Osteocyte (in vitro differentiated cells): ENCODE results near the gene GHDC. TPM values are rescaled to one million over a fixed set of nuclear protein-coding genes. Genes with fewer than 3 reads are reported as not detected.

ENCODE experiments used
- DNase-seq: peaks from one replicate; pipeline ENCODE4 v3.0.0; 2021; ENCODE audit warnings: mixed read lengths; ENCODE audit not compliant: unreplicated experiment; ENCODE audit errors: extremely low spot score
- H3K27ac Mint-ChIP-seq: one replicate; pipeline ENCODE4 v1.8.0; 2021; ENCODE audit warnings: mild to moderate bottlenecking, mixed read lengths; ENCODE audit not compliant: unreplicated experiment
- H3K27me3 Mint-ChIP-seq: one replicate; pipeline ENCODE4 v1.8.0; 2021; ENCODE audit warnings: mixed read lengths; ENCODE audit not compliant: unreplicated experiment
- H3K36me3 Mint-ChIP-seq: one replicate; pipeline ENCODE4 v1.8.0; 2021; ENCODE audit warnings: mixed read lengths; ENCODE audit not compliant: unreplicated experiment
- H3K4me1 Mint-ChIP-seq: one replicate; pipeline ENCODE4 v1.8.0; 2021; ENCODE audit warnings: mixed read lengths; ENCODE audit not compliant: unreplicated experiment
- H3K4me3 Mint-ChIP-seq: one replicate; pipeline ENCODE4 v1.8.0; 2021; ENCODE audit warnings: mild to moderate bottlenecking, moderate library complexity, mixed read lengths; ENCODE audit not compliant: unreplicated experiment
- H3K9me3 Mint-ChIP-seq: one replicate; pipeline ENCODE4 v1.8.0; 2021; ENCODE audit warnings: mixed read lengths; ENCODE audit not compliant: unreplicated experiment
- total RNA-seq: library from RNA; stranded (reverse); gene quantifications from 2 replicates; pipeline ENCODE4 v1.2.1, GENCODE V29; 2021
- TF ChIP-seq, protein P1 (sequence below): fragments of 200-600 bp; sonication (generic); IDR thresholded peaks from 2 replicates; pipeline ENCODE4 v1.5.0; 2021; ENCODE audit warnings: antibody characterized with exemption, mild to moderate bottlenecking, moderate library complexity

The GHDC gene
- total RNA-seq, 1 donor from 2014 or later, result 7.3 TPM

DNA sequence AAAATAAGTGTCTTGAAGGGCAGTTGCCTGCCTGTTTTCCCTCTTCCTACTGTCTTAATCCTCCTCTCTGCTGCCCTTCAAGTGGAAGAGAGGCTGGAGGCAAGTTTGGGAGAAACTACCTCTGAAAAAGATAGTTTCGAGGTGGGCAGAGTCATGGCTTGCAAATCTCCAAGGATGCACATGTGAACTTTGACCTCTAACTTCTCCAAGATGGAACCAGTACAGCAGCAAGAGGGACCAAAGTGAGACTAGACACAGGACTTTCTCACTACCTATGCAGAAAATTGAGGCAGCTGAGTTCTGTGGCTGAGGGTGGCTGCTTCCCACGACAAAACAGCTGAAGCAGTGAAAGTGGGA lies 12.5 kb downstream of the GHDC start:
- no peak for DNase-seq
- no peak overlapping the region for H3K27ac Mint-ChIP-seq
- H3K9me3 Mint-ChIP-seq, result no peaks in the 10 kb centered on the region
- H3K27me3 Mint-ChIP-seq, result peaks cover 46% of the 10 kb centered on the region
- no peaks in the 10 kb centered on the region for H3K36me3 Mint-ChIP-seq
- H3K4me3 Mint-ChIP-seq, result no peak overlapping the region
- TF ChIP-seq, protein P1, sequence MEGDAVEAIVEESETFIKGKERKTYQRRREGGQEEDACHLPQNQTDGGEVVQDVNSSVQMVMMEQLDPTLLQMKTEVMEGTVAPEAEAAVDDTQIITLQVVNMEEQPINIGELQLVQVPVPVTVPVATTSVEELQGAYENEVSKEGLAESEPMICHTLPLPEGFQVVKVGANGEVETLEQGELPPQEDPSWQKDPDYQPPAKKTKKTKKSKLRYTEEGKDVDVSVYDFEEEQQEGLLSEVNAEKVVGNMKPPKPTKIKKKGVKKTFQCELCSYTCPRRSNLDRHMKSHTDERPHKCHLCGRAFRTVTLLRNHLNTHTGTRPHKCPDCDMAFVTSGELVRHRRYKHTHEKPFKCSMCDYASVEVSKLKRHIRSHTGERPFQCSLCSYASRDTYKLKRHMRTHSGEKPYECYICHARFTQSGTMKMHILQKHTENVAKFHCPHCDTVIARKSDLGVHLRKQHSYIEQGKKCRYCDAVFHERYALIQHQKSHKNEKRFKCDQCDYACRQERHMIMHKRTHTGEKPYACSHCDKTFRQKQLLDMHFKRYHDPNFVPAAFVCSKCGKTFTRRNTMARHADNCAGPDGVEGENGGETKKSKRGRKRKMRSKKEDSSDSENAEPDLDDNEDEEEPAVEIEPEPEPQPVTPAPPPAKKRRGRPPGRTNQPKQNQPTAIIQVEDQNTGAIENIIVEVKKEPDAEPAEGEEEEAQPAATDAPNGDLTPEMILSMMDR, result no peak
- H3K4me1 Mint-ChIP-seq, result peaks cover 23% of the 10 kb centered on the region

DNA sequence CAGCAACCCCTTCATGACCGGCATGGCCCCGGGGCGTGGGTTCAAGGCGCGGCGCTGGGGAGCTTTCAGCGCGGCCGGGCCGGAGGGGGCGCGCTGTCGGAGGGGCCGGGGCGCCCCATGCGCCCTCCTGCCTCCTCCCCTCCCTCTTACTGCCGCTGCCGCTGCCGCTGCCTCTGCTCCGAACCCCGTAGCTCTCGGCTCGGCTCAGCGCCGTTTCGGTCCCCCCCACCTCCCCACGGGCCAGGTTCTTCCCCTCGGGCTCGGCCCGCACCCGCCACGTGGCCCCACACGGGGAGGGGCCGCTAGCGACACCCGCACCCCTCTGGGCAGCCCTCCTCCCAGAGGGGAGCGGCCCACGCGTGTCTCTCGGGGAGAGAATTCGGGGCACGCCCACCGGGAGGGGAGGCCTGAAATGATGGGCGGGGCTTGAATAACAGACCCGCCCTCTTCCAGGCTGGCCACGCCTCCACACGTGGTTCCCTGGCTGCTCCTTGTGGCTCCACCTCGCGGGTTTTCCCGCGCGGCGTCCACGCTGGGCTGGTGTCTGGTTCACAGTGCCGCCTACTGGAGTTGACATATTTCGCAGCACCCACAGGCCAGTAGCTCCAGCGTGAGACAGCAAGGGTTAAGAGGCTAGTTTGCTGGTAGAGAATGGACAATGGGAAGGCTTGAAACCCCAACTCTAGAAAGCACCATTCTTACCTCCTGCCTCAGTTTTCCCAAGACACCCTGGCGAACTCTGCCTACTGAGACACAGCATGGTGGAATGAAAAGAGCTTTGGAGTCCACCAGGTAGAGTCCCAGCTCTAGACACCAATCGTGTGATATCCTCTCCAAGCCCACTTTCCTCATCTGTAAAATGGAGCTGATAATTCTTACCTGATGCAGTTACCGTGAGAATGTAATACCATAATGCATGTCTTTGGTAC lies 13.1 kb downstream of the GHDC start, which contains the start of gene KCNH4:
Gene KCNH4 (minus strand): TSS at position 221 of the 929 bp plus-strand sequence. CDS start 197 bp downstream, at position 24.
- Mint-ChIP-seq H3K27me3 (peaks cover 44% of the 10 kb centered on the region), H3K4me3 (no peak within 1 kb of the TSS), H3K36me3 (no peaks in the 10 kb centered on the region), H3K27ac (no peak within 1 kb of the TSS), H3K4me1 (peaks cover 23% of the 10 kb centered on the region), H3K9me3 (no peaks in the 10 kb centered on the region)
- TF ChIP-seq, protein P1, result peak; percentile 40
- DNase-seq, result no peak

DNA sequence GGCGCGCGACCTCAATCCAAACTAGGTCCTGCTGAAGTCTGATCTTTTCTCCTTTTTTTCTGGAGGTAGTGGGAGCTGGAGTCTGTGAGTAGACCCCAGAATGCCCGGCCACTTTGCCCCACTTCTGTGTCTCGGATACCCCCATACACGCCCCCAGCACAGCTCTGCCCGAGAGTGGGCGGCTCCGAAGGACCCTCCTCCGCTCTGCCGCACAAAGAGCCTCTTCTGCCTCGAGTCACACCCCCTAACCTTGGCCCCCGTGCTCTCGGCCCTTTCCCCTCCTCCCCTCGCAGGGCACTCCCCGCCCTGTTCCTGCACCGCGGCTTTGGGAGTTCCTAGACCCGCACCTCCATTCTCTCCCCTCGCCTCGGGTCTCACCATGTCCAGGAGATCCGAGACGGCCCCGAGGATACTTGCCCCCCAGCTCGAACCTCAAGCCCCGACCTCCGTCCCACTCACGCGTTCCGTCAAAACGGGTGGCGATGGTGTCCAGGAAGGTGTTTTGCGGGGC lies 13.8 kb downstream of the GHDC start:
- TF ChIP-seq, protein P1, result no peak
- H3K9me3 Mint-ChIP-seq, result no peaks in the 10 kb centered on the region
- no peaks in the 10 kb centered on the region for H3K36me3 Mint-ChIP-seq
- peaks cover 49% of the 10 kb centered on the region for H3K27me3 Mint-ChIP-seq
- H3K4me3 Mint-ChIP-seq, result no peak overlapping the region
- peaks cover 23% of the 10 kb centered on the region for H3K4me1 Mint-ChIP-seq
- no peak for DNase-seq
- no peak overlapping the region for H3K27ac Mint-ChIP-seq

DNA sequence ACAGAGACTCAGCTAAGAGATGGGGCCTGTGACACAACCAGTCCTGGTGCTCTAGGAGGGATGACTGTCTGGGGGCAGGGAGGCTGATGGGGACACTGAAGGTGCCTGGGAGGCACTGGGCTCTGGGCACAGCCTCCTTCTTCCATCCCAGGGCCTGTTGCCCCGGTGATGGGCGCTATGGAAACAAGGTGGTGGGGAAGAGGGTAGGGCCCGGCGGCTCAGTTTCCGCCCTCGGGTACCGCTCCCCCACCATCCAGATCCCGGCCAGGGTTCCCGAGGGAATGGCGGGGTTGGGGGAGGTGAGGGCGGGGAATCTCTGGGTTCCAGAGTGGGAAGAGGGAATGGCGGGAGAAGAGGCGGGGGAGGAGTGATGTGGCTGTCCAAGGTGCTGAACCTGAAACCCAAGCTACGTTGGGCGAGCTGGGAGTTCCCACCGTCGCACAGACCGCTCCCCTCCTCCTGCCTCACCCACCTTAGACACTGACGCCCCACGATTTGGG lies 14.3 kb downstream of the GHDC start:
- peaks cover 54% of the 10 kb centered on the region for H3K27me3 Mint-ChIP-seq
- peaks cover 23% of the 10 kb centered on the region for H3K4me1 Mint-ChIP-seq
- no peak for DNase-seq
- TF ChIP-seq, protein P1, result no peak
- H3K9me3 Mint-ChIP-seq, result no peaks in the 10 kb centered on the region
- H3K27ac Mint-ChIP-seq, result no peak overlapping the region
- H3K4me3 Mint-ChIP-seq, result no peak overlapping the region
- H3K36me3 Mint-ChIP-seq, result no peaks in the 10 kb centered on the region

DNA sequence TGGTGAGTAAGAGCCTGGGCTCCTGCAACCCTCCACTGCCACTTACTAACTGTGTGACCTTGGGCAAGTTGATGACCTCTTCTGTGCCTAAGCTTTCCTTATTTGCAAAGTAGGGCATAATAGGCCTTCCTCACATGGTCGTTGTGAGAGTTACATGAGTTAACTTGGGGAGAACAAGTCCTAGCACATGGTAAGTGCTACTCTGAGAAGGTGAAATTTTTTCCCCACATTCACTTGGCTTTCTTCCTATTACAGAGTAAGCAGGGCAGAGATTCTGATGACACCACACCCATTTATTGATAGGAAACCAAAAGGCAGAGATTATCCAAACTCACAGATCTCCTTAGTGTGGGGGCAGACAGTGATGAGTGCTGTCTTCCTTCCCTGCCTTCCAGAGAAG lies 15.0 kb downstream of the GHDC start:
- Mint-ChIP-seq H3K27ac (no peak overlapping the region), H3K9me3 (no peaks in the 10 kb centered on the region), H3K27me3 (peaks cover 59% of the 10 kb centered on the region), H3K4me1 (peaks cover 20% of the 10 kb centered on the region), H3K4me3 (no peak overlapping the region), H3K36me3 (no peaks in the 10 kb centered on the region)
- DNase-seq, result no peak
- TF ChIP-seq, protein P1, result no peak
